ENCODE measurements around the gene HUS1.

DNA sequence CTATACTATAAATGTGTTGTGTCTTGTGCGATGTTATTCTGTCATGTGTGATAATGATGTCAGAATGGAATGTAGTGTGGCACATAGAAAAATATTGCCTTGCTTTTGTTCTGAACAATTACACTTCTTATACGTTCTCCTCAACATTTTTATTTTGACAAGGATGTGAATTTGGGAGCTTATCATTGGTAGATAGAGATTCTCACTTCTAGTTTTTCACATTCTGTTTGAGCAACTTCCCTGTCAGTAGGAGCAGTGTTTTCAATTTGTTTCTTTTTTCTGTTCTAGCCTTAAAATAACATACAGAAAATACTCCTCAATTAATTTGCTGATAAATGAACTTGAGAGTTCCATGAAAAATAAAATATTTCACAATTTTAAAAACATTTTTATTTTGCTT is 31.9 kb upstream of the HUS1 start:
- no peak for TF ChIP-seq WT1 (tag by site-specific recombination; IDR thresholded peaks at IDR 0.05)
- TF ChIP-seq MYNN (tag by site-specific recombination; IDR thresholded peaks at IDR 0.05; ENCODE audit: borderline replicate concordance) = no peak
- no peak for TF ChIP-seq ZNF341 (tag by site-specific recombination; IDR thresholded peaks at IDR 0.05; ENCODE audit: low read depth)
- TF ChIP-seq CTCF (tag by site-specific recombination; IDR thresholded peaks at IDR 0.05) = no peak
